ENCODE data around the gene CACNA2D2. TPM values are rescaled to one million over a fixed set of nuclear protein-coding genes. Genes with fewer than 3 reads are reported as not detected.
"Not testable (repeated sequence)": the region's sequence is repeated elsewhere in the genome, so short reads cannot be mapped to it uniquely, and the experiment has no call there.

CACNA2D2 gene
- total RNA-seq, 4 donors from 2014 or later, result 1.5 to 3.3 (median 2.9) TPM

DNA sequence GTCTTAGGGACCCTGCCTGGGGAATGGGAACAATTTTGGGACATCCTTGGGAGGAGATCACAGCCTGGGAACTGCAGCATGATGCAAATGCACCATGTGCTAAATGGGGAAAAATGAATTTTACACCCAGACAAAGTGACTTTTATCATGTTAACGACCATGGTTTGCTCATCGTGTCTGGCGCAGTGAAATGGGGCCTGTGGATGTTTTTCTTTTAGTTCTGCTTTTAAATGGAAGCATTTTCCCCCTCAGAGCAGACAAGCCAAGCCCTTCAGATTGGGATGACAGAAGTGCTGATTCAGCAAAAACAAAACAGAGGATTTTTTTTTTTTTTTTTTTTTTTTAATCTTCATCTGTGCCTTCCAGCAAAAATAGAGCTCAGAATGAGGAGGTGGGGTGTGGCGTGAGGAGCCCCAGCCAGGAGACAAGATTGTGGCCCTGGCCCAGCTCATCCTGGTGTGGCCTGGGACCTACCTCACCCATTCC is 14.3 kb upstream of the CACNA2D2 start:
- no peak overlapping the region for H3K27ac ChIP-seq
- DNase-seq, result no peak
- intact Hi-C loops (cut with DNase I), result no loop called here
- H3K4me3 ChIP-seq (replicated peaks in 1 of 3), result no peak overlapping the region
- H3K36me3 ChIP-seq, result no peaks in the 10 kb centered on the region
- H3K4me1 ChIP-seq, result peaks cover 18 to 29% of the 10 kb centered on the region in 2 donors
- TF ChIP-seq POLR2A (IDR thresholded peaks at IDR 0.05) (no peak), CTCF (IDR thresholded peaks at IDR 0.05) (no peak)
- no peaks in the 10 kb centered on the region for H3K27me3 ChIP-seq
- no peaks in the 10 kb centered on the region for H3K9me3 ChIP-seq
- WGBS, 2 donors, result 83 to 90% methylated on average over 4 of the region's 4 CpGs

DNA sequence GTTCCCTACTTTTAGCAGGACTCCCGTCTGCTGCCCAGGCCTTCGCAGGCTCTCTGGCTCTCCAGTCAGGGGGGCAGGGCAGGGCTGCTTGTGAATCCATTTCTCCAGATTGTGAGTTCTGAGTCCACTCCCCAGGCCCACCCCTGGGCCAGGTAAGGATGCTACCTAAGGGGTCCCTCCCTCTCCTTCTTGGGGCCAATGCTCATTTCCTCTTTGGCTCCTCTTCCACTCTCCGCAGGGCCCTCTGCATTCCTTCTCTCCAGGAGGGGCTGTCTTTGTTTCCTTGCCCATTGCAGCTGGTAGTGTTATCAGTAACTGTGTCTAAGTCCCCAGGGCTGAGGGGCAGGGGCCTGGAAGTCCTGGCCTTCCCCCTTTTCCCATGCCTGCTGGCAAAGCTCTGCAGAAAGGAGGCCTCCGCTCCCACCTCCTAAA is 13.0 kb upstream of the CACNA2D2 start:
- H3K36me3 ChIP-seq, result no peaks in the 10 kb centered on the region
- no peaks in the 10 kb centered on the region for H3K9me3 ChIP-seq
- peak overlapping the region; percentile 80 to 93 (median 90) for H3K27ac ChIP-seq
- TF ChIP-seq CTCF (IDR thresholded peaks at IDR 0.05) (no peak), POLR2A (IDR thresholded peaks at IDR 0.05) (no peak)
- H3K4me1 ChIP-seq, result peaks cover 18 to 29% of the 10 kb centered on the region in 2 donors
- WGBS, 2 donors, result 28 to 55% methylated on average over 3 to 4 of the region's 4 CpGs
- no peaks in the 10 kb centered on the region for H3K27me3 ChIP-seq
- DNase-seq, result peak; percentile 77 to 84
- no peak overlapping the region for H3K4me3 ChIP-seq (replicated peaks in 1 of 3)
- intact Hi-C loops (cut with DNase I), result no loop called here

GRCh38 chr3:50515565-50516439 is 12.4 kb upstream of the CACNA2D2 start:
- H3K4me1 ChIP-seq, result peaks cover 18 to 29% of the 10 kb centered on the region in 2 donors
- TF ChIP-seq CTCF (IDR thresholded peaks at IDR 0.05), result no peak
- TF ChIP-seq POLR2A (IDR thresholded peaks at IDR 0.05), result peak in 1 of 2 donors; percentile 39
- intact Hi-C loops (cut with DNase I), result no loop called here
- no peaks in the 10 kb centered on the region for H3K9me3 ChIP-seq
- H3K27me3 ChIP-seq, result no peaks in the 10 kb centered on the region
- DNase-seq, result peak; percentile 93 to 96
- WGBS, 2 donors, result 6 to 12% methylated on average over 12 to 18 of the region's 22 CpGs
- H3K27ac ChIP-seq, result peak overlapping the region; percentile 80 to 93 (median 90)
- H3K36me3 ChIP-seq, result no peaks in the 10 kb centered on the region
- no peak overlapping the region for H3K4me3 ChIP-seq (replicated peaks in 1 of 3)

DNA sequence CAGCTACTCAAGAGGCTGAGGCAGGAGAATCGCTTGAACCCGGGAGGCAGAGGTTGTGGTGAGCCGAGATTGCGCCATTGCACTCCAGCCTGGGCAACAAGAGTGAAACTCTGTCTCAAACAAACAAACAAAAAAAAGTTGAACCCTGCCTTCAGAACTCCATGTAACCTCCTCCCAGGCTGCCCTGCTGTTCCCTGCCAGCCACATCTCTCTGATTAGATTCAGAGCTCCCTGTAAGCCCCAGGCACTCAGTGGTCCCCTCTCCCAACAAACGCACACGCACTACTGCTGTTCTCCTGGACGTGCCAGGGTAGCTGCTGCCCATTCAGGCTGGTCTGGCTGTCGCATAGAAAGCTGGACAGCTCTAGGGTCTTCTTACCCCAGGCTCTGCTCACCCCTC is 9.5 kb upstream of the CACNA2D2 start:
- H3K9me3 ChIP-seq, result not testable (repeated sequence)
- WGBS, 2 donors, result 76 to 85% methylated on average over 7 to 8 of the region's 8 CpGs

DNA sequence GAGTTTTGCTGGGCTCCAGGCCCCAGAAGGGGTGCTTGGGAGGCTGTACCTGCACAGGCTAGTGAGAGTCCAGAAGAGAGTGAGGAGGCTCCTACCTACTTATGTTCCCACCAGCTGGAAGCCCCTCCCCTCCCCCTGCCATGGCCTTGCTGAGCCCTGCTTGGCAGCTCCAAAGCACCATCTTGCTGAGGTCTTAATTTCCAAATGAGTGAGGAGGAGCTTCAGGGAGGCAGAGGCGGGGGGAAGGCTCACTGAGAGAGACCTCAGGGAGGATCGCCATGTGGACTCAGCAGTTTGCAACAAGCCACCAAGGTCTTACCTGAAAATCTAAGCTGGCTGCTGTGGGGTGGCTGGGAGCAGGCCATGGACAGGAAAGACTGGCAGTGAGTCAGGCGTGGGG is 8.7 kb upstream of the CACNA2D2 start:
- H3K9me3 ChIP-seq, result no peaks in the 10 kb centered on the region
- no peak overlapping the region for H3K4me3 ChIP-seq (replicated peaks in 1 of 3)
- intact Hi-C loops (cut with DNase I), result no loop called here
- no peaks in the 10 kb centered on the region for H3K27me3 ChIP-seq
- WGBS, 2 donors, result 93 to 100% methylated on average over 3 of the region's 3 CpGs
- TF ChIP-seq POLR2A (IDR thresholded peaks at IDR 0.05), result no peak
- TF ChIP-seq CTCF (IDR thresholded peaks at IDR 0.05), result no peak
- H3K4me1 ChIP-seq, result peaks cover 18 to 25% of the 10 kb centered on the region in 2 donors
- H3K27ac ChIP-seq, result no peak overlapping the region
- no peak for DNase-seq
- no peaks in the 10 kb centered on the region for H3K36me3 ChIP-seq

More for the DNA sequence above, 9.5 kb upstream of the CACNA2D2 start:
- H3K36me3 ChIP-seq; intact Hi-C loops (cut with DNase I); H3K27ac ChIP-seq; DNase-seq; H3K27me3 ChIP-seq; H3K4me3 ChIP-seq (replicated peaks in 1 of 3): not testable (repeated sequence)
- peaks cover 18 to 29% of the 10 kb centered on the region in 2 donors for H3K4me1 ChIP-seq
